ENCODE data around the gene PLA2G6.

DNA sequence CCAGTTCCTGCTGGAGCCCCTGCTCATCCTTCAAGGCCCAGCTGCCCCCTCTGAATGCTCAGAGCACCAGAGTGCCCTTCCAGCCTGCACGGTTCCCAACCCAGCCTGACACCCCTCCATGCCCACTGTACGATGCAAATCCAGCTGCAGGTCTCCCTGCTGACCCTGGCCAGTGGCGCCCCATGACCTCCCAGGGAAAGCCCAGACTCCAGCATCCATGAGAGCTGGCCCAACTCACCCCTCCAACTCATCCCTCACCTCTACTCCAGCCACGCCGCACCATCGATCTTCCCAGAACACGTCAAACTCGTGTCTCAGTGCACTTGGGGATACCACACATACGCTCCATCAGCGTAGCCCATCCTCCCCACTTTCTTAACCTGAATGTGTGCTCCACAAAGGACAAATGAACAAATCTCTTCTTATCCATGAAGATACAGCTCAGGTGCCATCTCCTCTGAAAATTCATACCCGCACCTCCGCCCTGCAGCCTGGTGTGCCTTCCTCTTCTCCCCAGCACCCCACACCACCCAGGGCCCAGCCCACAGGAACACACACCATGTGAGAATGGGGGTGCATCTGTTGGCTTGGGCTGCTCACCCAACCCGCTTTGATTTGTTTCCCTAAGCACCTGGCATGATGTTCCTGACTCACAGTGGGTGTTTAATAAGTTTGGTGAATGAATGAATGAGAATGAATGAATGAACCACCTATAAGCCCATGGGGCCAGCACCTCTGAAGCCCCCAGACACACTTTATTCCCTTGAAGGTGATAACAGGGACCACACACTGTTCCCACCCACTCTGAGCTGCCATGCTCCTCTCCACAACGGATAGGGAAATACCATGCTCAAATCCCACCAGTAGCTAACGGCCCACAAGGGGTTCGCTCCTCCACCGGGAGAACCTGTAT is 6.2 kb downstream of the PLA2G6 start:
- TF ChIP-seq, protein P1, sequence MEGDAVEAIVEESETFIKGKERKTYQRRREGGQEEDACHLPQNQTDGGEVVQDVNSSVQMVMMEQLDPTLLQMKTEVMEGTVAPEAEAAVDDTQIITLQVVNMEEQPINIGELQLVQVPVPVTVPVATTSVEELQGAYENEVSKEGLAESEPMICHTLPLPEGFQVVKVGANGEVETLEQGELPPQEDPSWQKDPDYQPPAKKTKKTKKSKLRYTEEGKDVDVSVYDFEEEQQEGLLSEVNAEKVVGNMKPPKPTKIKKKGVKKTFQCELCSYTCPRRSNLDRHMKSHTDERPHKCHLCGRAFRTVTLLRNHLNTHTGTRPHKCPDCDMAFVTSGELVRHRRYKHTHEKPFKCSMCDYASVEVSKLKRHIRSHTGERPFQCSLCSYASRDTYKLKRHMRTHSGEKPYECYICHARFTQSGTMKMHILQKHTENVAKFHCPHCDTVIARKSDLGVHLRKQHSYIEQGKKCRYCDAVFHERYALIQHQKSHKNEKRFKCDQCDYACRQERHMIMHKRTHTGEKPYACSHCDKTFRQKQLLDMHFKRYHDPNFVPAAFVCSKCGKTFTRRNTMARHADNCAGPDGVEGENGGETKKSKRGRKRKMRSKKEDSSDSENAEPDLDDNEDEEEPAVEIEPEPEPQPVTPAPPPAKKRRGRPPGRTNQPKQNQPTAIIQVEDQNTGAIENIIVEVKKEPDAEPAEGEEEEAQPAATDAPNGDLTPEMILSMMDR (IDR thresholded peaks at IDR 0.05; ENCODE audit: borderline replicate concordance, extremely low read depth, low read length, poor library complexity, severe bottlenecking) = no peak
- no peak for TF ChIP-seq EZH2 (IDR thresholded peaks at IDR 0.05; ENCODE audit: borderline replicate concordance, low read depth, low read length, severe bottlenecking)
